OCI-LY7 (cell line): ENCODE measurements around the gene SLC35F1.

Experiments
- CTCF ChIP-seq: fragments of 200-600 bp; sonication (generic); conservative IDR thresholded peaks from 2 replicates; pipeline ENCODE4 v1.5.1; 2014; ENCODE audit warnings: mild to moderate bottlenecking, antibody characterized with exemption, low read length, moderate library complexity, mixed read lengths
- EZH2phosphoT487 ChIP-seq: fragments of 200-600 bp; sonication (generic); IDR thresholded peaks from 2 replicates; pipeline ENCODE4 v1.6.1; 2018; ENCODE audit warnings: low read depth, borderline replicate concordance, mild to moderate bottlenecking, mixed run types, antibody characterized with exemption, low read length, moderate library complexity, mixed read lengths

- TF ChIP-seq CTCF (no peak), EZH2phosphoT487 (no peak)
Measured at GRCh38 chr6:118168421-118168820, 261.4 kb downstream of the SLC35F1 start.
